K562 (cell line): Measurements from ENCODE around the gene MPHOSPH10. TPM values are rescaled to one million over a fixed set of nuclear protein-coding genes. Genes with fewer than 3 reads are reported as not detected.

Experiments
- CREM ChIP-seq: IDR thresholded peaks from 2 replicates; pipeline ENCODE4 v1.6.1; 2014; ENCODE audit warnings: antibody characterized with exemption, low read depth
- KLF16 ChIP-seq: IDR thresholded peaks from 2 replicates; pipeline ENCODE4 v1.6.1; 2016; ENCODE audit warnings: antibody characterized with exemption
- RFX7 ChIP-seq: fragments of 250-450 bp; sonication (Bioruptor Pico); IDR thresholded peaks from 2 replicates; pipeline ENCODE4 v1.5.1; 2021; ENCODE audit warnings: mild to moderate bottlenecking
- ZNF316 ChIP-seq: fragments of 450-650 bp; IDR thresholded peaks from 2 replicates; pipeline ENCODE4 v1.6.1; 2016
- polyA plus RNA-seq, 8 experiments: library from polyadenylated mRNA; depleted of rRNA in 4 of 8; stranded (reverse) in 5 of 8; unstranded in 3 of 8; fragments of >200 nt; fragmentation: Nextera tagmentation in 2 of 8; fragmentation: Illumina TruSeq in 1 of 8; extraction: Ambion mirVana in 2 of 8; extraction: Trizol in 1 of 8; gene quantifications; 2 replicates each; pipeline versions ENCODE4 v1.2.1 to v1.2.3, GENCODE V29; 2011 to 2014; ENCODE audit warnings: inconsistent platforms in 1 of 8, missing spikeins in 1 of 8
- total RNA-seq, 7 experiments: library from RNA; depleted of rRNA in 6 of 7; stranded (reverse); fragments of >200 nt in 6 of 7; fragmentation: Illumina TruSeq in 2 of 7; extraction: Trizol in 2 of 7; gene quantifications; 2 replicates each; pipeline versions ENCODE4 v1.2.1 to v1.2.3, GENCODE V29; 2011 to 2021; ENCODE audit warnings: low replicate concordance in 1 of 7
- TF ChIP-seq, protein P1 (sequence below), 2 experiments: fragments of 450-650 bp; formaldehyde crosslinking in 1 of 2; IDR thresholded peaks; 2 replicates each; pipeline versions ENCODE4 v1.4.0 to v1.6.1; 2014 to 2020; ENCODE audit warnings: mild to moderate bottlenecking in 2 of 2, borderline replicate concordance in 1 of 2, low read depth in 1 of 2
- TF ChIP-seq, protein P2 (sequence below): fragments of 250-450 bp; sonication (Bioruptor Pico); IDR thresholded peaks from 2 replicates; pipeline ENCODE4 v1.9.0; 2021; ENCODE audit warnings: mild to moderate bottlenecking, inconsistent platforms

Gene MPHOSPH10
- total and polyA plus RNA-seq, 9 of the 15 experiments (the other 6 are each of a cell fraction or from before 2014, with no cell fraction given): 36.8 to 83.7 (median 58.5) TPM

- TF ChIP-seq, protein P1, sequence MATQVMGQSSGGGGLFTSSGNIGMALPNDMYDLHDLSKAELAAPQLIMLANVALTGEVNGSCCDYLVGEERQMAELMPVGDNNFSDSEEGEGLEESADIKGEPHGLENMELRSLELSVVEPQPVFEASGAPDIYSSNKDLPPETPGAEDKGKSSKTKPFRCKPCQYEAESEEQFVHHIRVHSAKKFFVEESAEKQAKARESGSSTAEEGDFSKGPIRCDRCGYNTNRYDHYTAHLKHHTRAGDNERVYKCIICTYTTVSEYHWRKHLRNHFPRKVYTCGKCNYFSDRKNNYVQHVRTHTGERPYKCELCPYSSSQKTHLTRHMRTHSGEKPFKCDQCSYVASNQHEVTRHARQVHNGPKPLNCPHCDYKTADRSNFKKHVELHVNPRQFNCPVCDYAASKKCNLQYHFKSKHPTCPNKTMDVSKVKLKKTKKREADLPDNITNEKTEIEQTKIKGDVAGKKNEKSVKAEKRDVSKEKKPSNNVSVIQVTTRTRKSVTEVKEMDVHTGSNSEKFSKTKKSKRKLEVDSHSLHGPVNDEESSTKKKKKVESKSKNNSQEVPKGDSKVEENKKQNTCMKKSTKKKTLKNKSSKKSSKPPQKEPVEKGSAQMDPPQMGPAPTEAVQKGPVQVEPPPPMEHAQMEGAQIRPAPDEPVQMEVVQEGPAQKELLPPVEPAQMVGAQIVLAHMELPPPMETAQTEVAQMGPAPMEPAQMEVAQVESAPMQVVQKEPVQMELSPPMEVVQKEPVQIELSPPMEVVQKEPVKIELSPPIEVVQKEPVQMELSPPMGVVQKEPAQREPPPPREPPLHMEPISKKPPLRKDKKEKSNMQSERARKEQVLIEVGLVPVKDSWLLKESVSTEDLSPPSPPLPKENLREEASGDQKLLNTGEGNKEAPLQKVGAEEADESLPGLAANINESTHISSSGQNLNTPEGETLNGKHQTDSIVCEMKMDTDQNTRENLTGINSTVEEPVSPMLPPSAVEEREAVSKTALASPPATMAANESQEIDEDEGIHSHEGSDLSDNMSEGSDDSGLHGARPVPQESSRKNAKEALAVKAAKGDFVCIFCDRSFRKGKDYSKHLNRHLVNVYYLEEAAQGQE (IDR thresholded peaks at IDR 0.05; ENCODE audit: borderline replicate concordance): peak; percentile 43; the same call in 1 of the 2 replicates
- TF ChIP-seq, protein P1 (CRISPR knock-in tag; IDR thresholded peaks at IDR 0.05; ENCODE audit: low read depth): no peak
- TF ChIP-seq RFX7 (CRISPR knock-in tag) (no peak), CREM (0 out of 2 replicates have a peak, but pooled peaks have one; percentile 3), ZNF316 (peak; percentile 12; the same call in 1 of the 2 replicates), KLF16 (peak; percentile 59; the same call in 1 of the 2 replicates)
- TF ChIP-seq, protein P2, sequence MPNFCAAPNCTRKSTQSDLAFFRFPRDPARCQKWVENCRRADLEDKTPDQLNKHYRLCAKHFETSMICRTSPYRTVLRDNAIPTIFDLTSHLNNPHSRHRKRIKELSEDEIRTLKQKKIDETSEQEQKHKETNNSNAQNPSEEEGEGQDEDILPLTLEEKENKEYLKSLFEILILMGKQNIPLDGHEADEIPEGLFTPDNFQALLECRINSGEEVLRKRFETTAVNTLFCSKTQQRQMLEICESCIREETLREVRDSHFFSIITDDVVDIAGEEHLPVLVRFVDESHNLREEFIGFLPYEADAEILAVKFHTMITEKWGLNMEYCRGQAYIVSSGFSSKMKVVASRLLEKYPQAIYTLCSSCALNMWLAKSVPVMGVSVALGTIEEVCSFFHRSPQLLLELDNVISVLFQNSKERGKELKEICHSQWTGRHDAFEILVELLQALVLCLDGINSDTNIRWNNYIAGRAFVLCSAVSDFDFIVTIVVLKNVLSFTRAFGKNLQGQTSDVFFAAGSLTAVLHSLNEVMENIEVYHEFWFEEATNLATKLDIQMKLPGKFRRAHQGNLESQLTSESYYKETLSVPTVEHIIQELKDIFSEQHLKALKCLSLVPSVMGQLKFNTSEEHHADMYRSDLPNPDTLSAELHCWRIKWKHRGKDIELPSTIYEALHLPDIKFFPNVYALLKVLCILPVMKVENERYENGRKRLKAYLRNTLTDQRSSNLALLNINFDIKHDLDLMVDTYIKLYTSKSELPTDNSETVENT: no peak
Measured at GRCh38 chr2:71100195-71100964, 30.1 kb upstream of the MPHOSPH10 start (continued).
